Measurements from ENCODE around the gene XPO6.

The XPO6 gene

DNA sequence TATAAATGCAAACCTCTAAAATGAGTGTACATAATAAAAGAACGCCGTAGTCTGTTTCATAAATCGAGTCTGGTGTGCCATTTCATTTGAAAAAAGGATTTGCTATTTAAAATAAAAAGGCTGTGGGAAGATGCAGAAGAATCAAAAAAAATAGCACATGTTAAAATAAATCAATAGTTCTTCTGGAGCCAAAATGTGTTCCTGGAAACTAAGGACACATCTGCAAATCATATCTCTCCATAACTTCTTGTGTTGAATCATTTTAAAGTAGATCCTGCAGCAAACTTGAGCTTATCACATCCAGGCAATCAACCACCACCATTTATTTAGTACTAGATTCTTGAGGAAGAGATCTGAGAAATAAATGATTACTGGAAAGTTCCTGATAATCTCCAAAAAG lies 29.0 kb downstream of the XPO6 start:
- TF ChIP-seq GATA2 (IDR thresholded peaks at IDR 0.05; ENCODE audit: low read depth, low read length): no peak
- TF ChIP-seq GATA3 (IDR thresholded peaks at IDR 0.05; ENCODE audit: low read depth, low read length): no peak

GRCh38 chr16:28182183-28182582 lies 29.6 kb downstream of the XPO6 start:
- TF ChIP-seq GATA2 (IDR thresholded peaks at IDR 0.05; ENCODE audit: low read depth, low read length) (no peak), GATA3 (IDR thresholded peaks at IDR 0.05; ENCODE audit: low read depth, low read length) (no peak)

GRCh38 chr16:28181515-28181914 lies 30.2 kb downstream of the XPO6 start:
- no peak for TF ChIP-seq GATA3 (IDR thresholded peaks at IDR 0.05; ENCODE audit: low read depth, low read length)
- no peak for TF ChIP-seq GATA2 (IDR thresholded peaks at IDR 0.05; ENCODE audit: low read depth, low read length)

GRCh38 chr16:28180655-28181460 lies 30.9 kb downstream of the XPO6 start:
- TF ChIP-seq GATA3 (IDR thresholded peaks at IDR 0.05; ENCODE audit: low read depth, low read length): no peak
- TF ChIP-seq GATA2 (IDR thresholded peaks at IDR 0.05; ENCODE audit: low read depth, low read length): no peak

DNA sequence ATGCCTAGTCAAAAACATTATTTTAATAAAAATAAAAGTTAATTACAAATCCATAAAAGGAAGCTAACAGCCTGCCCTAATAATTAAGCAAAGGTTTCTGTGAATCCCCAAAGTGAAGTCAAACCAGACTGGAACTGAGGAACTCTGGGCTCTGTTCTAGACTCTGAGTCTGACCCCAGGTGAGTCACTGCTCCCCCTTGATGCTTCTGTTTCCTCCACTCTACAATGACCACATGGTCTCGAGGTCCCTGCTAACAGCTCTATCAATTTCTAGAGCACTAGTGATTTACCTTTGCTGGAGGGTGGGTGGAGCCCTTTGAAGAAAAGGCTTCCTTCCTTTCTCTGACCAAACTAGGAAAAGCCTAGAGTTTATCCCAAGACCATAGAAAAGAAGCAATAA lies 32.4 kb downstream of the XPO6 start:
- TF ChIP-seq GATA2 (IDR thresholded peaks at IDR 0.05; ENCODE audit: low read depth, low read length) (no peak), GATA3 (IDR thresholded peaks at IDR 0.05; ENCODE audit: low read depth, low read length) (no peak)

GRCh38 chr16:28175715-28176114 lies 36.0 kb downstream of the XPO6 start:
- TF ChIP-seq GATA2 (IDR thresholded peaks at IDR 0.05; ENCODE audit: low read depth, low read length) (no peak), GATA3 (IDR thresholded peaks at IDR 0.05; ENCODE audit: low read depth, low read length) (no peak)

GRCh38 chr16:28172336-28172735 lies 39.4 kb downstream of the XPO6 start:
- TF ChIP-seq GATA3 (IDR thresholded peaks at IDR 0.05; ENCODE audit: low read depth, low read length) (no peak), GATA2 (IDR thresholded peaks at IDR 0.05; ENCODE audit: low read depth, low read length) (no peak)

DNA sequence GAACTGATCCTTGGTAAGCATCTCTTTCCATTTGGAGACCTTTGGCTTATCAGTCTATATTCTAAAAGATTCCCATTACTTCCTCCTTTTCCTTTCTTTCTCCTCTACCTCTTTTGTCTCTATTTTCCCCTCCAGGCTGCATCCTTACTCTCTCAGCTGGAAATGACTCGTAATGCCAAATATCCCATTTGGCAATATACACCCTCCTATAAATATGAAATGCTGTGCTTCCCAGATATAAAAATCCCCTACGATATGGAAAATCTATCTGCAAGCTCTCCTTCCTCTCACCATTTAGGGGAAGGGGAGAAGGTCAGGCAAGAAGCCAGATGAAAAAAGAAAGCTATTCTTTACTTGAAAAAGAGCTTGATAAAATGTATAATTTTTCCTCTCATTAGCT lies 39.9 kb downstream of the XPO6 start:
- TF ChIP-seq GATA3 (IDR thresholded peaks at IDR 0.05; ENCODE audit: low read depth, low read length): no peak
- TF ChIP-seq GATA2 (IDR thresholded peaks at IDR 0.05; ENCODE audit: low read depth, low read length): no peak

DNA sequence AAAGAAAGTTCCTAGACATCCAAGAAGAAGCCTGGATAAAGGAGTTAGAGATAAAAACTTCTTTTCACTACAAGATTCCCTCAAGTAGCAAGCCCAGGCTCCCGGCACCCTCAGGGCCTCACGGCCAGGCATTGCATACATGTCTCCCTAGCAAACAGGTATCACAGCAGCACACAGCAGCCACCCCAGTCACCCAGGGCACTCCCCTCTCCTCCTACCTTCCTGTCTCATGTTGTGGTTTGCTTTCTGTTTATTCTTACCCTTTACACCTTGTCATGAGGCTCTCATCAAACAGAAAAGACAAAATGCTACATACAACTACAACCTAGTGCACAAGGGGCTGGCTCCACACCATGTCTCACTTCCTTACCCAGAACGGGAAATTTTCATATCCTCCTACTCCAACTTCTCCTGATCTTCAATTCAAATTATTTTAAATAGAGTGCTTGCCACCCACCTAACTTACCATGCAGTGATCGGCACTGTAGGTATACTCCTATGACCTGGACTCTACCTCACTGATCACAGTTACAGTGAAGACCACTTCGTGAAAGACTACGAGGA lies 42.7 kb downstream of the XPO6 start:
- TF ChIP-seq GATA3 (IDR thresholded peaks at IDR 0.05; ENCODE audit: low read depth, low read length): no peak
- no peak for TF ChIP-seq GATA2 (IDR thresholded peaks at IDR 0.05; ENCODE audit: low read depth, low read length)

- TF ChIP-seq GATA3 (IDR thresholded peaks at IDR 0.05; ENCODE audit: low read depth, low read length) (no peak), GATA2 (IDR thresholded peaks at IDR 0.05; ENCODE audit: low read depth, low read length) (no peak)
Observed at GRCh38 chr16:28167730-28168129, 44.0 kb downstream of the XPO6 start.

DNA sequence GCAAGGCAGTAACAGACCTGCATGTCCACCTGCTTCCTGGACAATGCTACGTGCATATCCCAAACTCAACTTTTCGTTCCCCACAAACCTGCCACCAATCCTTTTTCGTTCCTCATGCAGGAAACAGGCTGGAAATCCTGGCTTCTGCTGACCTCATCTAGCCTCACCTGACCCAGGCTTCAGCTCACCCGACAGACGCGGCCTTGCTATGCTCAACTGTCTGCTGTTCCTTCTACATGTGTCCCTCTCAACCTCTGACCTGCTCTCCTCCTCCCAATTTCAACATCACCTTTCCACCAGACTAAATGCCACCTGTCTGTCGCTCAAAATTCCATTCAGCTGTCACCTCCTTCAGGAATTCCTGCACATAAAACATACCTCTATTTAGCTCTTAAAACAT lies 44.5 kb downstream of the XPO6 start:
- no peak for TF ChIP-seq GATA2 (IDR thresholded peaks at IDR 0.05; ENCODE audit: low read depth, low read length)
- no peak for TF ChIP-seq GATA3 (IDR thresholded peaks at IDR 0.05; ENCODE audit: low read depth, low read length)

DNA sequence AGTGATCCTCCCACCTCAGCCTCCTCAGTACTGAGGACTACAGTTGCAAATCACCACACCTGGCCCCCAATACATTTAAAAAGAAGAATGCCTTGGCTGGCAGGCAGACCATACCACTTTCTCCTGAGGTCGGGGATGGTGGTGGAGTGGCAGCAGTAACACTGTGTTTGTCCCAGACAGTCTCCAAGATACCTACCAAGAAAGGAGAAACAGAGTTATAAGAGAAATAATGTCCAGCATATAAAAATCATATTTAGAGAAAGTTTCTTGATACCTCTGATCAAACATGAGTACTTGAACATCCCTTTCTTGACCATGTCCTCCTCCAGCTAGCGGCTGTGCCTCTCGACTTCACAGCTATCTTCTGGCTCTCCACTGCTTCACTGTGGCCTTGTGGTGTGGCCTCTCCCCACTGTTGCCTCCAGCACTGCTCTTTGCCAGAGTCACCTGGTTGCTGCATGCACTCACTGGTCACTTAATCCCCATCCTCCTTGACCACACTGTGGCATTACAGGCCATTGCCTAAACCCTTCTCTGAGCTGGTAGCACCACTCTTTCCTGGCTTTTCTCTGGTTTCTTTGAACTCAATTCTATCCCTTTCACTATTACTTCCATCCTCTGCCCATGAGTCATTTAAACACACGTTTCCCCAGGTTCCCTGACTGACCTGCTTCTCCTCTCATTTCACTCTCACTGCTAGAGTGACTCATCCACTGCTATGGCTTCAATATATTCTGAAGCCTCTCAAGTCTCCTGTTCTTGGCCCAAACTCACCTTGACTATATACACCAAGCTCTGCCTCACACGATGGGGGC lies 45.2 kb downstream of the XPO6 start:
- TF ChIP-seq GATA2 (IDR thresholded peaks at IDR 0.05; ENCODE audit: low read depth, low read length) (no peak), GATA3 (IDR thresholded peaks at IDR 0.05; ENCODE audit: low read depth, low read length) (no peak)

DNA sequence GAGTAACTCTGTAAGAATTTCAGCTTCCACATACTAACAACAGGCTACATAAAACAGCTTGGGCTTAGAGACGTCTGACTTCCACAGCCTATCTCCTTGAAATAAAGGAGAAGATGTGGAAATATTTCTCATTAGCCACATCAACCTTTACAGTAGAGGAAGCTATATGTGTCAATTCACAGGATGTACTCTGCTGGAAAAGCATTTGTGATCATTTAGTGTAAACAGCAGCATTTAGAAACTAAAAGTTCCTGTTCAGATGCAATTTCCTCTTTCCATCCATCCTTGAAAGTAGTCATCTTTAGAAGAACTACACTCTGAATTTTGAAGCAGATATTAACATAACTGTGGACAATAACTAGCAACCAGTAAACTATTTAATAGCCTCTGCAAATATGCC lies 46.2 kb downstream of the XPO6 start:
- TF ChIP-seq GATA3 (IDR thresholded peaks at IDR 0.05; ENCODE audit: low read depth, low read length): no peak
- no peak for TF ChIP-seq GATA2 (IDR thresholded peaks at IDR 0.05; ENCODE audit: low read depth, low read length)

- TF ChIP-seq GATA2 (IDR thresholded peaks at IDR 0.05; ENCODE audit: low read depth, low read length) (no peak), GATA3 (IDR thresholded peaks at IDR 0.05; ENCODE audit: low read depth, low read length) (no peak)
Observed at GRCh38 chr16:28164140-28164539, 47.6 kb downstream of the XPO6 start.
